Activated T-cell treated with anti-CD3 and anti-CD28 coated beads, Interleukin-2, amount 50 U/mL, for 1 hour (primary cell): Measurements from ENCODE around the gene HOXC10.

Experiments used
- DNase-seq: peaks from one replicate; pipeline ENCODE4 v3.0.0-alpha.2; 2020

HOXC10 gene

GRCh38 chr12:53950789-53951576 lies 34.0 kb upstream of the HOXC10 start:
- DNase-seq = no peak

GRCh38 chr12:53951577-53952334 lies 33.2 kb upstream of the HOXC10 start:
- DNase-seq = no peak

- no peak for DNase-seq
Observed at GRCh38 chr12:53952335-53952694, 32.6 kb upstream of the HOXC10 start.

GRCh38 chr12:53952871-53953734 lies 31.8 kb upstream of the HOXC10 start:
- no peak for DNase-seq

- DNase-seq = no peak
Observed at GRCh38 chr12:53953831-53954693, 30.9 kb upstream of the HOXC10 start.

GRCh38 chr12:53954694-53955035 lies 30.3 kb upstream of the HOXC10 start, which contains the start of gene HOXC12:
Gene HOXC12, plus strand, starts transcription at chr12:53954903. Its CDS starts 27 bp downstream, at chr12:53954930.
- DNase-seq = no peak

- no peak for DNase-seq
Observed at GRCh38 chr12:53955036-53955775, 29.7 kb upstream of the HOXC10 start.

GRCh38 chr12:53955776-53956250 lies 29.1 kb upstream of the HOXC10 start:
- DNase-seq = no peak

- no peak for DNase-seq
Observed at GRCh38 chr12:53956251-53956887, 28.6 kb upstream of the HOXC10 start.

GRCh38 chr12:53956914-53957536 lies 27.9 kb upstream of the HOXC10 start:
- DNase-seq = no peak

GRCh38 chr12:53958128-53958527 lies 26.8 kb upstream of the HOXC10 start:
- DNase-seq = no peak

GRCh38 chr12:53959314-53959713 lies 25.6 kb upstream of the HOXC10 start:
- DNase-seq = no peak

GRCh38 chr12:53960187-53961024 lies 24.5 kb upstream of the HOXC10 start:
- no peak for DNase-seq

- DNase-seq = no peak
Observed at GRCh38 chr12:53961025-53961761, 23.8 kb upstream of the HOXC10 start.

GRCh38 chr12:53963005-53963404 lies 21.9 kb upstream of the HOXC10 start:
- DNase-seq = no peak

GRCh38 chr12:53963434-53964314 lies 21.3 kb upstream of the HOXC10 start:
- no peak for DNase-seq

- DNase-seq = no peak
Observed at GRCh38 chr12:53964315-53964713, 20.6 kb upstream of the HOXC10 start.
